ENCODE data around the gene DNAJC30. TPM values are rescaled to one million over a fixed set of nuclear protein-coding genes. Genes with fewer than 3 reads are reported as not detected.
"Not testable (repeated sequence)": the region's sequence is repeated elsewhere in the genome, so short reads cannot be mapped to it uniquely, and the experiment has no call there.

The DNAJC30 gene
- polyA plus RNA-seq, 1 experiment: 6.4 TPM

- no peak for TF ChIP-seq CTCF (IDR thresholded peaks at IDR 0.05; ENCODE audit: insufficient read depth, low read depth, low read length)
- H3K4me3 ChIP-seq (ENCODE audit: low read depth, low read length): no peak overlapping the region
- 0 out of 2 replicates have a peak, but pooled peaks cover 2% of the 10 kb centered on the region for H3K36me3 ChIP-seq (ENCODE audit: control insufficient read depth, insufficient read depth, low read length)
- CTCF ChIA-PET: interaction anchor here (1.8 kb wide), 1 partner anchor 46 kb away, joined by 5 read pairs; no protein-coding TSS in a partner anchor
- POLR2A ChIA-PET: no interaction called here
- no peak for DNase-seq (ENCODE audit: low read depth)
- no peaks in the 10 kb centered on the region for H3K27me3 ChIP-seq (ENCODE audit: control insufficient read depth, insufficient read depth, low read length)
These were observed 4.4 kb downstream of the DNAJC30 start for GRCh38 chr7:73678862-73679261.

- H3K27me3 ChIP-seq (ENCODE audit: control insufficient read depth, insufficient read depth, low read length); H3K36me3 ChIP-seq (ENCODE audit: control insufficient read depth, insufficient read depth, low read length); DNase-seq (ENCODE audit: low read depth); H3K4me3 ChIP-seq (ENCODE audit: low read depth, low read length); POLR2A ChIA-PET: not testable (repeated sequence)
- CTCF ChIA-PET: interaction anchor here (1.3 kb wide), 1 partner anchor 8 kb away, joined by 3 read pairs; the partner anchor contains the start of gene VPS37D
These were observed 7.2 kb downstream of the DNAJC30 start for GRCh38 chr7:73676062-73676461.

- no peak for TF ChIP-seq CTCF (IDR thresholded peaks at IDR 0.05; ENCODE audit: insufficient read depth, low read depth, low read length)
- H3K36me3 ChIP-seq (ENCODE audit: control insufficient read depth, insufficient read depth, low read length): peaks cover 4% of the 10 kb centered on the region; the same call in 1 of the 2 replicates
- no peaks in the 10 kb centered on the region for H3K27me3 ChIP-seq (ENCODE audit: control insufficient read depth, insufficient read depth, low read length)
- no peak overlapping the region for H3K4me3 ChIP-seq (ENCODE audit: low read depth, low read length)
- no peak for DNase-seq (ENCODE audit: low read depth)
- CTCF ChIA-PET: interaction anchor here (0.8 to 1.0 kb wide), 2 partner anchors 51 to 68 kb away, joined by 3 read pairs; no protein-coding TSS in a partner anchor
- POLR2A ChIA-PET: no interaction called here
These were observed 8.7 kb downstream of the DNAJC30 start for GRCh38 chr7:73674468-73675124.

- CTCF ChIA-PET: interaction anchor here (0.6 to 1.9 kb wide), 2 partner anchors 65 to 161 kb away, joined by 3 to 7 read pairs; no protein-coding TSS in a partner anchor
- Histone ChIP-seq H3K27me3 (ENCODE audit: control insufficient read depth, insufficient read depth, low read length) (no peaks in the 10 kb centered on the region), H3K36me3 (ENCODE audit: control insufficient read depth, insufficient read depth, low read length) (peaks cover 3% of the 10 kb centered on the region; the same call in 1 of the 2 replicates), H3K4me3 (ENCODE audit: low read depth, low read length) (no peak overlapping the region)
- POLR2A ChIA-PET: no interaction called here
- TF ChIP-seq CTCF (IDR thresholded peaks at IDR 0.05; ENCODE audit: insufficient read depth, low read depth, low read length): no peak
- DNase-seq (ENCODE audit: low read depth): no peak
These were observed 11.3 kb downstream of the DNAJC30 start for GRCh38 chr7:73671857-73672445.

- Histone ChIP-seq H3K36me3 (ENCODE audit: control insufficient read depth, insufficient read depth, low read length) (peaks cover 3% of the 10 kb centered on the region; the same call in 1 of the 2 replicates), H3K4me3 (ENCODE audit: low read depth, low read length) (no peak overlapping the region), H3K27me3 (ENCODE audit: control insufficient read depth, insufficient read depth, low read length) (no peaks in the 10 kb centered on the region)
- ChIA-PET CTCF (interaction anchor here (1.1 to 1.9 kb wide), 2 partner anchors 54 to 65 kb away, joined by 6 to 7 read pairs; no protein-coding TSS in a partner anchor), POLR2A (no interaction called here)
- no peak for TF ChIP-seq CTCF (IDR thresholded peaks at IDR 0.05; ENCODE audit: insufficient read depth, low read depth, low read length)
- no peak for DNase-seq (ENCODE audit: low read depth)
These were observed 12.0 kb downstream of the DNAJC30 start for GRCh38 chr7:73671322-73671661.
